HEK293 (cell line): ENCODE measurements around the gene CD2.

Source experiments
- CTCF ChIA-PET: fragments of 350-600 bp; formaldehyde crosslinking; extraction: SDS; loops from one replicate; lab custom pipeline; 2021; ENCODE audit warnings: antibody characterized with exemption; lab: Yijun Ruan, JAX
- POLR2A ChIA-PET: fragments of 300-600 bp; formaldehyde crosslinking; extraction: SDS; loops from one replicate; lab custom pipeline; 2020; ENCODE audit warnings: antibody characterized with exemption, inconsistent platforms; lab: Yijun Ruan, JAX
- H3K27ac ChIP-seq: fragments of 200-500 bp; sonication (Bioruptor generic); 2 replicates; pipeline ENCODE4 v1.5.1; 2014; ENCODE audit warnings: low read depth, low read length, control low read depth, inconsistent platforms; ENCODE audit errors: extremely low read depth
- H3K36me3 ChIP-seq, 2 experiments: fragments of 200-500 bp in 1 of 2; sonication (Bioruptor generic) in 1 of 2; 1 replicate in 1 of 2; 2 replicates in 1 of 2; pipeline ENCODE4 v1.5.1; 2014 to 2017; ENCODE audit warnings: inconsistent platforms in 2 of 2, low read length in 2 of 2; ENCODE audit not compliant: control insufficient read depth in 2 of 2, insufficient read depth in 1 of 2
- H3K4me1 ChIP-seq: fragments of 200-500 bp; sonication (Bioruptor generic); 2 replicates; pipeline ENCODE4 v1.5.1; 2014; ENCODE audit warnings: mild to moderate bottlenecking, low read length, inconsistent platforms; ENCODE audit not compliant: control insufficient read depth, insufficient read depth
- H3K4me3 ChIP-seq: 2 replicates; pipeline ENCODE4 v1.5.1; 2011; ENCODE audit warnings: low read depth, mild to moderate bottlenecking, control low read depth, low read length, moderate library complexity
- H3K9me3 ChIP-seq: fragments of 200-500 bp; sonication (Bioruptor generic); 2 replicates; pipeline ENCODE4 v1.5.1; 2014; ENCODE audit warnings: low read depth, low read length, inconsistent platforms; ENCODE audit not compliant: control insufficient read depth, insufficient read depth
- ATF2 ChIP-seq: fragments of 450-650 bp; formaldehyde crosslinking; IDR thresholded peaks from 2 replicates; pipeline ENCODE4 v1.5.1; 2016; ENCODE audit warnings: missing biosample characterization, missing genetic modification characterization, low read depth
- GLIS2 ChIP-seq: fragments of 450-650 bp; formaldehyde crosslinking; IDR thresholded peaks from 2 replicates; pipeline ENCODE4 v1.5.1; 2016; ENCODE audit warnings: missing biosample characterization, missing genetic modification characterization
- HOXC10 ChIP-seq: sonication (generic); formaldehyde crosslinking; IDR thresholded peaks from 2 replicates; pipeline ENCODE4 v1.8.1; 2023; ENCODE audit warnings: mild to moderate bottlenecking, missing genetic modification reagents
- KLF1 ChIP-seq: fragments of 450-650 bp; formaldehyde crosslinking; IDR thresholded peaks from 2 replicates; pipeline ENCODE4 v1.5.1; 2016; ENCODE audit warnings: missing biosample characterization, missing genetic modification characterization
- KLF8 ChIP-seq: fragments of 450-650 bp; formaldehyde crosslinking; IDR thresholded peaks from 2 replicates; pipeline ENCODE4 v1.5.1; 2016; ENCODE audit warnings: missing biosample characterization, missing genetic modification characterization
- MEIS1 ChIP-seq: sonication (generic); formaldehyde crosslinking; IDR thresholded peaks from 2 replicates; pipeline ENCODE4 v1.8.1; 2022; ENCODE audit warnings: missing genetic modification reagents, mild to moderate bottlenecking, borderline replicate concordance
- SCRT1 ChIP-seq: fragments of 450-650 bp; formaldehyde crosslinking; IDR thresholded peaks from 2 replicates; pipeline ENCODE4 v1.5.1; 2016; ENCODE audit warnings: missing biosample characterization, missing genetic modification characterization, borderline replicate concordance
- SETDB1 ChIP-seq: IDR thresholded peaks from one replicate; pipeline ENCODE4 v1.6.1; 2017; ENCODE audit warnings: mild to moderate bottlenecking, low read length, moderate library complexity, mixed read lengths; ENCODE audit not compliant: insufficient read length
- TCF7L2 ChIP-seq: IDR thresholded peaks from 2 replicates; pipeline ENCODE4 v1.6.1; 2011; ENCODE audit warnings: low read depth, mild to moderate bottlenecking, inconsistent platforms, low read length, moderate library complexity, borderline replicate concordance
- TRIM28 ChIP-seq: IDR thresholded peaks from 2 replicates; pipeline ENCODE4 v1.6.1; 2011; ENCODE audit warnings: low read length, control low read depth, borderline replicate concordance
- WT1 ChIP-seq: fragments of 450-650 bp; formaldehyde crosslinking; IDR thresholded peaks from 2 replicates; pipeline ENCODE4 v1.5.1; 2016; ENCODE audit warnings: missing biosample characterization, missing genetic modification characterization
- ZBTB1 ChIP-seq: fragments of 450-650 bp; formaldehyde crosslinking; IDR thresholded peaks from 2 replicates; pipeline ENCODE4 v1.5.1; 2016; ENCODE audit warnings: missing biosample characterization, missing genetic modification characterization
- ZBTB20 ChIP-seq: fragments of 450-650 bp; formaldehyde crosslinking; IDR thresholded peaks from 2 replicates; pipeline ENCODE4 v1.5.1; 2016; ENCODE audit warnings: missing biosample characterization, missing genetic modification characterization
- ZBTB21 ChIP-seq: fragments of 450-650 bp; formaldehyde crosslinking; IDR thresholded peaks from 2 replicates; pipeline ENCODE4 v1.5.1; 2017; ENCODE audit warnings: missing biosample characterization, missing genetic modification characterization
- ZBTB6 ChIP-seq: fragments of 450-650 bp; formaldehyde crosslinking; IDR thresholded peaks from 2 replicates; pipeline ENCODE4 v1.5.1; 2017; ENCODE audit warnings: missing biosample characterization, missing genetic modification characterization
- ZIC2 ChIP-seq: fragments of 450-650 bp; formaldehyde crosslinking; IDR thresholded peaks from 2 replicates; pipeline ENCODE4 v1.5.1; 2016; ENCODE audit warnings: missing biosample characterization, missing genetic modification characterization
- ZNF214 ChIP-seq: fragments of 450-650 bp; formaldehyde crosslinking; IDR thresholded peaks from 2 replicates; pipeline ENCODE4 v1.5.1; 2017; ENCODE audit warnings: missing biosample characterization, mild to moderate bottlenecking, missing genetic modification characterization, borderline replicate concordance
- ZNF223 ChIP-seq: fragments of 450-650 bp; formaldehyde crosslinking; IDR thresholded peaks from 2 replicates; pipeline ENCODE4 v1.5.1; 2016; ENCODE audit warnings: missing biosample characterization, missing genetic modification characterization
- ZNF354C ChIP-seq: fragments of 450-650 bp; formaldehyde crosslinking; IDR thresholded peaks from 2 replicates; pipeline ENCODE4 v1.5.1; 2016; ENCODE audit warnings: missing biosample characterization, missing genetic modification characterization, low read depth, borderline replicate concordance
- ZNF561 ChIP-seq: fragments of 450-650 bp; IDR thresholded peaks from 2 replicates; pipeline ENCODE4 v1.5.1; 2018; ENCODE audit warnings: missing biosample characterization, missing genetic modification characterization, borderline replicate concordance
- ZNF624 ChIP-seq: fragments of 450-650 bp; formaldehyde crosslinking; IDR thresholded peaks from 2 replicates; pipeline ENCODE4 v1.5.1; 2017; ENCODE audit warnings: missing biosample characterization, missing genetic modification characterization
- ZNF664 ChIP-seq: fragments of 450-650 bp; formaldehyde crosslinking; IDR thresholded peaks from 2 replicates; pipeline ENCODE4 v1.5.1; 2016; ENCODE audit warnings: missing biosample characterization, missing genetic modification characterization
- ZNF785 ChIP-seq: fragments of 450-650 bp; formaldehyde crosslinking; IDR thresholded peaks from 2 replicates; pipeline ENCODE4 v1.5.1; 2016; ENCODE audit warnings: missing biosample characterization, missing genetic modification characterization

The CD2 gene

GRCh38 chr1:116741836-116742565 lies 12.2 kb upstream of the CD2 start:
- Histone ChIP-seq H3K4me1 (no peaks in the 10 kb centered on the region), H3K9me3 (no peaks in the 10 kb centered on the region), H3K27ac (no peak overlapping the region), H3K4me3 (no peak overlapping the region), H3K36me3 (no peaks in the 10 kb centered on the region)
- POLR2A ChIA-PET: no interaction called here
- TF ChIP-seq ZNF785: no peak
- TF ChIP-seq KLF8 (tag by site-specific recombination): no peak
- TF ChIP-seq ZBTB21 (tag by site-specific recombination): no peak
- no peak for TF ChIP-seq KLF1 (tag by site-specific recombination)
- TF ChIP-seq ZNF223: no peak
- no peak for TF ChIP-seq ZBTB6 (tag by site-specific recombination)
- no peak for TF ChIP-seq TCF7L2
- no peak for TF ChIP-seq HOXC10 (CRISPR knock-in tag)
- TF ChIP-seq GLIS2: no peak
- no peak for TF ChIP-seq MEIS1
- no peak for TF ChIP-seq SCRT1 (tag by site-specific recombination)
- TF ChIP-seq ZNF664 (tag by site-specific recombination): no peak
- no peak for TF ChIP-seq WT1 (tag by site-specific recombination)
- TF ChIP-seq ZBTB20 (tag by site-specific recombination): no peak
- no peak for TF ChIP-seq ZNF214 (tag by site-specific recombination)
- no peak for TF ChIP-seq ZIC2 (tag by site-specific recombination)
- TF ChIP-seq ZBTB1 (tag by site-specific recombination): no peak
- no peak for TF ChIP-seq ATF2 (tag by site-specific recombination)
- CTCF ChIA-PET: no interaction called here

GRCh38 chr1:116743535-116743934 lies 10.7 kb upstream of the CD2 start:
- Histone ChIP-seq H3K4me3 (no peak overlapping the region), H3K4me1 (no peaks in the 10 kb centered on the region), H3K36me3 (no peaks in the 10 kb centered on the region), H3K27ac (no peak overlapping the region), H3K9me3 (no peaks in the 10 kb centered on the region)
- ChIA-PET CTCF (interaction anchor here (0.7 kb wide), 1 partner anchor 416 kb away, joined by 3 read pairs; no protein-coding TSS in a partner anchor), POLR2A (no interaction called here)
- TF ChIP-seq TRIM28 (peak; percentile 36; the same call in 1 of the 2 replicates), SETDB1 (peak; percentile 98), ZNF354C (tag by site-specific recombination) (no peak), ZNF561 (peak; percentile 29; the same call in 1 of the 2 replicates)

- CTCF ChIA-PET: interaction anchor here (0.8 to 2.0 kb wide), 3 partner anchors 10 to 320 kb away, joined by 4 to 10 read pairs (median 5); no protein-coding TSS in a partner anchor
- POLR2A ChIA-PET: no interaction called here
- Histone ChIP-seq H3K36me3 (no peaks in the 10 kb centered on the region), H3K4me3 (no peak overlapping the region), H3K4me1 (no peaks in the 10 kb centered on the region), H3K27ac (no peak overlapping the region), H3K9me3 (no peaks in the 10 kb centered on the region)
- TF ChIP-seq SETDB1: peak; percentile 96
- no peak for TF ChIP-seq ZNF624 (tag by site-specific recombination)
Observed at GRCh38 chr1:116748272-116748671, 6.0 kb upstream of the CD2 start.
